Nephron (organoid): ENCODE measurements around the gene APOA5.

Source experiments
- H3K27ac Mint-ChIP-seq, 3 experiments: 2 replicates each; pipeline ENCODE4 v1.8.0; 2020; ENCODE audit warnings: mixed read lengths in 3 of 3, mild to moderate bottlenecking in 2 of 3, moderate library complexity in 1 of 3
- H3K27me3 Mint-ChIP-seq: 2 replicates; pipeline ENCODE4 v1.8.0; 2021; ENCODE audit warnings: low read depth, mild to moderate bottlenecking, moderate library complexity, mixed read lengths
- H3K36me3 Mint-ChIP-seq: 2 replicates; pipeline ENCODE4 v1.8.0; 2020; ENCODE audit warnings: low read depth, mixed read lengths
- H3K4me1 Mint-ChIP-seq: 2 replicates; pipeline ENCODE4 v1.8.0; 2020; ENCODE audit warnings: mixed read lengths
- H3K4me3 Mint-ChIP-seq, 3 experiments: 2 replicates each; pipeline ENCODE4 v1.8.0; 2020; ENCODE audit warnings: mild to moderate bottlenecking in 3 of 3, mixed read lengths in 3 of 3, moderate library complexity in 2 of 3
- H3K9me3 Mint-ChIP-seq: 2 replicates; pipeline ENCODE4 v1.8.0; 2020; ENCODE audit warnings: mixed read lengths
- CTCF ChIP-seq, 3 experiments: fragments of 200-600 bp; sonication (generic); IDR thresholded peaks; one replicate each; pipeline ENCODE4 v1.5.0; 2021; ENCODE audit warnings: antibody characterized with exemption in 3 of 3; ENCODE audit not compliant: unreplicated experiment in 3 of 3

APOA5 gene

GRCh38 chr11:116794851-116795250, 3.2 kb upstream of the APOA5 start:
- H3K36me3 Mint-ChIP-seq = no peaks in the 10 kb centered on the region
- TF ChIP-seq CTCF (IDR thresholded peaks at IDR 0.05; ENCODE audit: unreplicated experiment in 3 of 3) = no peak
- H3K4me1 Mint-ChIP-seq = peaks cover 5% of the 10 kb centered on the region
- no peak overlapping the region for H3K27ac Mint-ChIP-seq
- no peaks in the 10 kb centered on the region for H3K9me3 Mint-ChIP-seq
- H3K4me3 Mint-ChIP-seq = no peak overlapping the region
- H3K27me3 Mint-ChIP-seq = peaks cover 8% of the 10 kb centered on the region

- Mint-ChIP-seq H3K27me3 (peaks cover 12% of the 10 kb centered on the region), H3K4me3 (no peak overlapping the region), H3K36me3 (no peaks in the 10 kb centered on the region), H3K4me1 (peaks cover 6% of the 10 kb centered on the region), H3K9me3 (no peaks in the 10 kb centered on the region), H3K27ac (no peak overlapping the region)
- TF ChIP-seq CTCF (IDR thresholded peaks at IDR 0.05; ENCODE audit: unreplicated experiment in 3 of 3) = no peak
Measured at GRCh38 chr11:116793772-116794097, 2.1 kb upstream of the APOA5 start.

- Mint-ChIP-seq H3K4me3 (peak overlapping the region in 1 of 3 experiments; percentile 38), H3K4me1 (peaks cover 12% of the 10 kb centered on the region), H3K36me3 (no peaks in the 10 kb centered on the region), H3K9me3 (no peaks in the 10 kb centered on the region), H3K27me3 (peaks cover 8% of the 10 kb centered on the region), H3K27ac (no peak overlapping the region)
- TF ChIP-seq CTCF (IDR thresholded peaks at IDR 0.05; ENCODE audit: unreplicated experiment in 3 of 3) = no peak
Measured at GRCh38 chr11:116792869-116793771, 1.4 kb upstream of the APOA5 start.

- H3K36me3 Mint-ChIP-seq = peaks cover under 1% of the 10 kb centered on the region
- H3K9me3 Mint-ChIP-seq = no peaks in the 10 kb centered on the region
- H3K27me3 Mint-ChIP-seq = peaks cover 8% of the 10 kb centered on the region
- H3K27ac Mint-ChIP-seq = no peak overlapping the region
- no peak for TF ChIP-seq CTCF (IDR thresholded peaks at IDR 0.05; ENCODE audit: unreplicated experiment in 3 of 3)
- peaks cover 16% of the 10 kb centered on the region for H3K4me1 Mint-ChIP-seq
- no peak overlapping the region for H3K4me3 Mint-ChIP-seq
Measured at GRCh38 chr11:116792144-116792868, 627 bp upstream of the APOA5 start.

GRCh38 chr11:116791002-116791812, 472 bp downstream of the APOA5 start:
- H3K27ac Mint-ChIP-seq = peak overlapping the region in 1 of 3 experiments; percentile 26

More at GRCh38 chr11:116791002-116791812, 472 bp downstream of the APOA5 start:
- H3K9me3 Mint-ChIP-seq = no peaks in the 10 kb centered on the region
- H3K27me3 Mint-ChIP-seq = peaks cover 8% of the 10 kb centered on the region
- TF ChIP-seq CTCF (IDR thresholded peaks at IDR 0.05; ENCODE audit: unreplicated experiment in 3 of 3) = peak; percentile 80 to 86 (median 81)
- H3K4me3 Mint-ChIP-seq = peak overlapping the region; percentile 63 to 77 (median 67)
- H3K36me3 Mint-ChIP-seq = peaks cover 5% of the 10 kb centered on the region
- peaks cover 23% of the 10 kb centered on the region for H3K4me1 Mint-ChIP-seq
